ENCODE data around the gene CDK4.

The CDK4 gene

DNA sequence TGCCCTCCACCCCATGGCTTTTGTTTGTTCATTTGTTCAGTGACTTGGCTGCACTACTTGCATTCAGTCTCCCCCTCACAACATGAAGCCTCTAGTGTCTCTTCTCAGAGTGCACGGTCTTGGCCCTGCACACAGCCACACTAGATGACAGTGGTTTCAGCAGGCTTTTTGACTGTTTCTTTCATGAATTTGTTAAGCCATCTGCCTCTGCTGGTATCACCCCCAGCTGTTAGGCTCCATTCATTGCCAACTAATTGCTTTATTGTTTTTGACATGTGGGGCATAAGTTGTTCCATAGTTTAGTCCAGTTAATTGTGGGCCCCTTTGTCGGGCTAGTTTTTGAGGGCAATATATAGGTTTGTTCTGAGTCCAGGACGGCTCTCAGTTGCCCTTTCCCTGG lies 39.4 kb downstream of the CDK4 start:
- DNase-seq (ENCODE audit: low read depth, low spot score): no peak

DNA sequence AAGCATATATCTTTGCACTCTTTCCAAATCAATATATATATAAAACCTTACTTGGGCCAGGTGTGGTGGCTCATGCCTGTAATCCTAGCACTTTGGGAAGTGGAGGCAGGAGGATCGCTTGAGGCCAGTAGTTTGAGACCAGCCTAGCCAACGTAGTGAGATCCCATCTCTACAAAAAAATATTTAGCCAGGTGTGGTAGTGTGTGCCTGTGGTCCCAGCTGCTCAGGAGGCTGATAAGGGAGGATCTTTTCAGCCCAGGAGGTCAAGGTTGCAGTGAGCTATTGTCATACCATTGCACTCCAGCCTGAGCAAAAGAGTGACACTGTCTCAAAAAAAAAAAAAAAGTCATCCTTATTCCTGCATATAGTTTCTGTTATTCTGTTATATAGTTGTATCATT lies 43.8 kb downstream of the CDK4 start:
- DNase-seq (ENCODE audit: low read depth, low spot score): no peak

DNA sequence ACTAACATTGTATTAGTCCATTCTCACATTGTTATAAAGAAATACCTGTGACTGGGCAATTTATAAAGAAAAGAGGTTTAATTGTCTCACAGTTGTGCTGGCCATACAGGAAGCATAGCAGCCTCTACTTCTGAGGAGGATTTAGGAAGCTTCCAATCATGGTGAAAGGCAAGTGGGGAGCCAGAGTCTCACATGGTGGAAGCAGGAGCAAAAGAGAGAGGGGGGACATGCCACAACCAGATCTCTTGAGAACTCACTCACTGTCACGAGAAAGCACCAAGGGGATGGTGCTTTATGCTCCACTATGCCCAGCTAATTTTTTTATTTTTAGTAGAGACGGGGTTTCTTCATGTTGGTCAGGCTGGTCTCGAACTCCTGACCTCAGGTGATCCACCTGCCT lies 44.9 kb downstream of the CDK4 start:
- no peak for DNase-seq (ENCODE audit: low read depth, low spot score)

DNA sequence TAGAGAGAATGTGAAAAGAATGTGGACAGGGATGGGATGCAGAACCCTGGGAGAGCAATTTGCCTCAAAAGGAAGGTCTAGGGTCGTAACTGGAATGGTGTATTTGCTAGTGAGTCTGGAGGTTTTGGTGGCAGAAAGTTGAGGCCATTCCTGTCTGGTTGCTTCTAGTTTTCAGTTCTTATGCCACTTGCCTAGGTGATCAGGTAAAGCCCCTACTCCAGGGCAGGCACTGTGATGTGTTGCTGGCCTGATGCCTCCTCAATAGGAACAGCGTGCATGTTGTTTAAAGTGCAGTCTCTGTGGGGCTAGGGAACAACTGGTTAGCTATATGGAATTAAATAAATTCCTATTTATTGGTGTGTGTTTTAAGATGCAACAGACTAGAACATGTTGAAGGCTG lies 51.8 kb downstream of the CDK4 start:
- DNase-seq (ENCODE audit: low read depth, low spot score): no peak

DNA sequence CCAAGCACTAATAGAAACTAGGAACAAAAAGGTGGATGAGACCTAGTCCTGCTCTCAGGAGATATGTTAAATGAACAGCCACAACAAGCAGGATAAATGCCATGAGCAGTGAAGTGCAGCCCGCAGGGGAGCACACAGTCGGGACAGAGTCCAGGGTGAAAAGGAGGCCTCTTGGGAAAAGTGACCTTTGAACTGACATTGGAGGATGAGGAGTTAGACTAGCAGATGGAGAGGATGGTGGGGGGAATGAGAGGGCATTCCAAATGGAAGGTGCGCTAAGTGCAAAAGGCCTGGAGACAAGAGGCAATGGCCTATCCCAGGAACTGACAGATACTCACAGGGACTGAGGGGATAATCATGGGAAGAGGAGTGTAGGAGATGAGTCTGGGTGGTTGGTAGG lies 53.7 kb downstream of the CDK4 start:
- no peak for DNase-seq (ENCODE audit: low read depth, low spot score)

Data from smooth muscle cell of the brain vasculature (primary cell).